K562 (cell line): ENCODE results near the gene RAB7A.

ENCODE experiments used
- POLR2A ChIP-seq: fragments of 450-650 bp; conservative IDR thresholded peaks from 2 replicates; pipeline ENCODE4 v1.6.1; 2016
- RCOR1 ChIP-seq, 2 experiments: IDR thresholded peaks; 2 replicates each; pipeline ENCODE4 v1.6.1; 2012; ENCODE audit warnings: low read depth in 2 of 2, low read length in 2 of 2, borderline replicate concordance in 1 of 2, improper control_type of control experiment in 1 of 2
- ZKSCAN8 ChIP-seq: fragments of 200-800 bp; sonication (Bioruptor generic); IDR thresholded peaks from 2 replicates; pipeline ENCODE4 v1.6.1; 2016; ENCODE audit warnings: missing genetic modification characterization, missing compliant biosample characterization
- ZNF311 ChIP-seq: fragments of 250-450 bp; sonication (Bioruptor Pico); IDR thresholded peaks from 2 replicates; pipeline ENCODE4 v1.4.0; 2020; ENCODE audit warnings: mild to moderate bottlenecking, moderate library complexity
- ZSCAN29 ChIP-seq: fragments of 450-650 bp; IDR thresholded peaks from 2 replicates; pipeline ENCODE4 v1.6.1; 2017
- TF ChIP-seq, protein P1 (sequence below): fragments of 250-450 bp; sonication (Bioruptor Pico); IDR thresholded peaks from 2 replicates; pipeline ENCODE4 v1.5.0; 2021; ENCODE audit warnings: mild to moderate bottlenecking, borderline replicate concordance
- TF ChIP-seq, protein P2 (sequence below), 3 experiments: IDR thresholded peaks in 2 of 3; conservative IDR thresholded peaks in 1 of 3; 2 replicates each; pipeline ENCODE4 v1.5.1; 2011 to 2012; ENCODE audit warnings: low read length in 3 of 3, mild to moderate bottlenecking in 3 of 3, control low read depth in 2 of 3, improper control_type of control experiment in 1 of 3, inconsistent platforms in 1 of 3, low read depth in 1 of 3, mixed read lengths in 1 of 3, moderate library complexity in 1 of 3; ENCODE audit not compliant: insufficient read depth in 2 of 3
- TF ChIP-seq, protein P3 (sequence below): fragments of 250-450 bp; sonication (Bioruptor Pico); IDR thresholded peaks from 2 replicates; pipeline ENCODE4 v1.8.0; 2022; ENCODE audit warnings: moderate library complexity, mild to moderate bottlenecking, inconsistent platforms
- TF ChIP-seq, protein P4 (sequence below): sonication (generic); formaldehyde crosslinking; IDR thresholded peaks from 2 replicates; pipeline ENCODE4 v1.8.1; 2023; ENCODE audit warnings: mild to moderate bottlenecking, missing genetic modification reagents

DNA sequence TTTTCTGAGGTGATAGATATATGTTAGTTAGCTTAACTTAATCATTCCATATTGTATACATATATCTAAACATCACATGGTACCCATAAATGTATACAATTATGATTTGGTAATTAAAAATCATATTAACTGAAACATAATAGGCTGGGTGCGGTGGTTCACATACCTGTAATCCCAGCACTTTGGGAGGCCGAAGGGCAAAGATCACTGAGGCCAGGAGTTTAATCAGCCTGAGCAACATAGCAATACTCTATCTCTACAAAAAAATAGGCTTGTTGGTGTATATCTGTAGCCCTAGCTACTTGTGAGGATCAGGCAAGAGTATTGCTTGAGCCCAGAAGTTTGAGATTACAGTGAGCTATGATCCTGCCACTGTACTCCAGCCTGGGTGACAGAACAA, 20.9 kb downstream of the RAB7A start:
- TF ChIP-seq ZKSCAN8 (CRISPR knock-in tag) (no peak), ZNF311 (CRISPR knock-in tag) (no peak), RCOR1 (IDR thresholded peaks at IDR 0.05; ENCODE audit: borderline replicate concordance in 1 of 2, low read depth in 2 of 2, low read length in 2 of 2) (no peak), ZSCAN29 (no peak), POLR2A (no peak)
- TF ChIP-seq, protein P1, sequence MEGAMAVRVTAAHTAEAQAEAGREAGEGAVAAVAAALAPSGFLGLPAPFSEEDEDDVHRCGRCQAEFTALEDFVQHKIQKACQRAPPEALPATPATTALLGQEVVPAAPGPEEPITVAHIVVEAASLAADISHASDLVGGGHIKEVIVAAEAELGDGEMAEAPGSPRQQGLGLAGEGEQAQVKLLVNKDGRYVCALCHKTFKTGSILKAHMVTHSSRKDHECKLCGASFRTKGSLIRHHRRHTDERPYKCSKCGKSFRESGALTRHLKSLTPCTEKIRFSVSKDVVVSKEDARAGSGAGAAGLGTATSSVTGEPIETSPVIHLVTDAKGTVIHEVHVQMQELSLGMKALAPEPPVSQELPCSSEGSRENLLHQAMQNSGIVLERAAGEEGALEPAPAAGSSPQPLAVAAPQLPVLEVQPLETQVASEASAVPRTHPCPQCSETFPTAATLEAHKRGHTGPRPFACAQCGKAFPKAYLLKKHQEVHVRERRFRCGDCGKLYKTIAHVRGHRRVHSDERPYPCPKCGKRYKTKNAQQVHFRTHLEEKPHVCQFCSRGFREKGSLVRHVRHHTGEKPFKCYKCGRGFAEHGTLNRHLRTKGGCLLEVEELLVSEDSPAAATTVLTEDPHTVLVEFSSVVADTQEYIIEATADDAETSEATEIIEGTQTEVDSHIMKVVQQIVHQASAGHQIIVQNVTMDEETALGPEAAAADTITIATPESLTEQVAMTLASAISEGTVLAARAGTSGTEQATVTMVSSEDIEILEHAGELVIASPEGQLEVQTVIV (CRISPR knock-in tag), result no peak
- TF ChIP-seq, protein P2, sequence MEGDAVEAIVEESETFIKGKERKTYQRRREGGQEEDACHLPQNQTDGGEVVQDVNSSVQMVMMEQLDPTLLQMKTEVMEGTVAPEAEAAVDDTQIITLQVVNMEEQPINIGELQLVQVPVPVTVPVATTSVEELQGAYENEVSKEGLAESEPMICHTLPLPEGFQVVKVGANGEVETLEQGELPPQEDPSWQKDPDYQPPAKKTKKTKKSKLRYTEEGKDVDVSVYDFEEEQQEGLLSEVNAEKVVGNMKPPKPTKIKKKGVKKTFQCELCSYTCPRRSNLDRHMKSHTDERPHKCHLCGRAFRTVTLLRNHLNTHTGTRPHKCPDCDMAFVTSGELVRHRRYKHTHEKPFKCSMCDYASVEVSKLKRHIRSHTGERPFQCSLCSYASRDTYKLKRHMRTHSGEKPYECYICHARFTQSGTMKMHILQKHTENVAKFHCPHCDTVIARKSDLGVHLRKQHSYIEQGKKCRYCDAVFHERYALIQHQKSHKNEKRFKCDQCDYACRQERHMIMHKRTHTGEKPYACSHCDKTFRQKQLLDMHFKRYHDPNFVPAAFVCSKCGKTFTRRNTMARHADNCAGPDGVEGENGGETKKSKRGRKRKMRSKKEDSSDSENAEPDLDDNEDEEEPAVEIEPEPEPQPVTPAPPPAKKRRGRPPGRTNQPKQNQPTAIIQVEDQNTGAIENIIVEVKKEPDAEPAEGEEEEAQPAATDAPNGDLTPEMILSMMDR (IDR thresholded peaks at IDR 0.05 in 2 of 3, conservative IDR thresholded peaks at IDR 0.05 in 1 of 3; ENCODE audit: insufficient read depth in 2 of 3, low read depth in 1 of 3, low read length in 3 of 3), result no peak
- TF ChIP-seq, protein P3, sequence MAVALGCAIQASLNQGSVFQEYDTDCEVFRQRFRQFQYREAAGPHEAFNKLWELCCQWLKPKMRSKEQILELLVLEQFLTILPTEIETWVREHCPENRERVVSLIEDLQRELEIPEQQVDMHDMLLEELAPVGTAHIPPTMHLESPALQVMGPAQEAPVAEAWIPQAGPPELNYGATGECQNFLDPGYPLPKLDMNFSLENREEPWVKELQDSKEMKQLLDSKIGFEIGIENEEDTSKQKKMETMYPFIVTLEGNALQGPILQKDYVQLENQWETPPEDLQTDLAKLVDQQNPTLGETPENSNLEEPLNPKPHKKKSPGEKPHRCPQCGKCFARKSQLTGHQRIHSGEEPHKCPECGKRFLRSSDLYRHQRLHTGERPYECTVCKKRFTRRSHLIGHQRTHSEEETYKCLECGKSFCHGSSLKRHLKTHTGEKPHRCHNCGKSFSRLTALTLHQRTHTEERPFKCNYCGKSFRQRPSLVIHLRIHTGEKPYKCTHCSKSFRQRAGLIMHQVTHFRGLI (CRISPR knock-in tag), result no peak
- TF ChIP-seq, protein P4, sequence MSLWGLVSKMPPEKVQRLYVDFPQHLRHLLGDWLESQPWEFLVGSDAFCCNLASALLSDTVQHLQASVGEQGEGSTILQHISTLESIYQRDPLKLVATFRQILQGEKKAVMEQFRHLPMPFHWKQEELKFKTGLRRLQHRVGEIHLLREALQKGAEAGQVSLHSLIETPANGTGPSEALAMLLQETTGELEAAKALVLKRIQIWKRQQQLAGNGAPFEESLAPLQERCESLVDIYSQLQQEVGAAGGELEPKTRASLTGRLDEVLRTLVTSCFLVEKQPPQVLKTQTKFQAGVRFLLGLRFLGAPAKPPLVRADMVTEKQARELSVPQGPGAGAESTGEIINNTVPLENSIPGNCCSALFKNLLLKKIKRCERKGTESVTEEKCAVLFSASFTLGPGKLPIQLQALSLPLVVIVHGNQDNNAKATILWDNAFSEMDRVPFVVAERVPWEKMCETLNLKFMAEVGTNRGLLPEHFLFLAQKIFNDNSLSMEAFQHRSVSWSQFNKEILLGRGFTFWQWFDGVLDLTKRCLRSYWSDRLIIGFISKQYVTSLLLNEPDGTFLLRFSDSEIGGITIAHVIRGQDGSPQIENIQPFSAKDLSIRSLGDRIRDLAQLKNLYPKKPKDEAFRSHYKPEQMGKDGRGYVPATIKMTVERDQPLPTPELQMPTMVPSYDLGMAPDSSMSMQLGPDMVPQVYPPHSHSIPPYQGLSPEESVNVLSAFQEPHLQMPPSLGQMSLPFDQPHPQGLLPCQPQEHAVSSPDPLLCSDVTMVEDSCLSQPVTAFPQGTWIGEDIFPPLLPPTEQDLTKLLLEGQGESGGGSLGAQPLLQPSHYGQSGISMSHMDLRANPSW (CRISPR knock-in tag), result no peak
